NCI-H460 (cell line): ENCODE results near the gene CARD9. TPM values are rescaled to one million over a fixed set of nuclear protein-coding genes. Genes with fewer than 3 reads are reported as not detected.
A peak's percentile ranks its signal among the peaks of the same experiment; 100 is the strongest.
"Not testable (repeated sequence)": the region's sequence is repeated elsewhere in the genome, so short reads cannot be mapped to it uniquely, and the experiment has no call there.

Experiments used
- DNase-seq: peaks from one replicate; pipeline ENCODE4 v3.0.0-alpha.2; 2016; ENCODE audit warnings: low read depth; ENCODE audit errors: extremely low read depth
- polyA plus RNA-seq: library from polyadenylated mRNA; depleted of rRNA; stranded (reverse); fragments of >200 nt; gene quantifications from 2 replicates; pipeline ENCODE4 v1.2.3, GENCODE V29; 2014; cell fraction: nucleus; rRNA removed
- total RNA-seq: library from RNA; depleted of rRNA; stranded (reverse); fragments of >200 nt; shearing (Covaris generic); gene quantifications from 2 replicates; pipeline ENCODE4 v1.2.3, GENCODE V29; 2014; rRNA removed

CARD9 gene, protein sequence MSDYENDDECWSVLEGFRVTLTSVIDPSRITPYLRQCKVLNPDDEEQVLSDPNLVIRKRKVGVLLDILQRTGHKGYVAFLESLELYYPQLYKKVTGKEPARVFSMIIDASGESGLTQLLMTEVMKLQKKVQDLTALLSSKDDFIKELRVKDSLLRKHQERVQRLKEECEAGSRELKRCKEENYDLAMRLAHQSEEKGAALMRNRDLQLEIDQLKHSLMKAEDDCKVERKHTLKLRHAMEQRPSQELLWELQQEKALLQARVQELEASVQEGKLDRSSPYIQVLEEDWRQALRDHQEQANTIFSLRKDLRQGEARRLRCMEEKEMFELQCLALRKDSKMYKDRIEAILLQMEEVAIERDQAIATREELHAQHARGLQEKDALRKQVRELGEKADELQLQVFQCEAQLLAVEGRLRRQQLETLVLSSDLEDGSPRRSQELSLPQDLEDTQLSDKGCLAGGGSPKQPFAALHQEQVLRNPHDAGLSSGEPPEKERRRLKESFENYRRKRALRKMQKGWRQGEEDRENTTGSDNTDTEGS
- 0.22 and 0.32 TPM in 2 replicates for total RNA-seq
- polyA plus RNA-seq: 2.6 and 2.8 TPM in 2 replicates

DNA sequence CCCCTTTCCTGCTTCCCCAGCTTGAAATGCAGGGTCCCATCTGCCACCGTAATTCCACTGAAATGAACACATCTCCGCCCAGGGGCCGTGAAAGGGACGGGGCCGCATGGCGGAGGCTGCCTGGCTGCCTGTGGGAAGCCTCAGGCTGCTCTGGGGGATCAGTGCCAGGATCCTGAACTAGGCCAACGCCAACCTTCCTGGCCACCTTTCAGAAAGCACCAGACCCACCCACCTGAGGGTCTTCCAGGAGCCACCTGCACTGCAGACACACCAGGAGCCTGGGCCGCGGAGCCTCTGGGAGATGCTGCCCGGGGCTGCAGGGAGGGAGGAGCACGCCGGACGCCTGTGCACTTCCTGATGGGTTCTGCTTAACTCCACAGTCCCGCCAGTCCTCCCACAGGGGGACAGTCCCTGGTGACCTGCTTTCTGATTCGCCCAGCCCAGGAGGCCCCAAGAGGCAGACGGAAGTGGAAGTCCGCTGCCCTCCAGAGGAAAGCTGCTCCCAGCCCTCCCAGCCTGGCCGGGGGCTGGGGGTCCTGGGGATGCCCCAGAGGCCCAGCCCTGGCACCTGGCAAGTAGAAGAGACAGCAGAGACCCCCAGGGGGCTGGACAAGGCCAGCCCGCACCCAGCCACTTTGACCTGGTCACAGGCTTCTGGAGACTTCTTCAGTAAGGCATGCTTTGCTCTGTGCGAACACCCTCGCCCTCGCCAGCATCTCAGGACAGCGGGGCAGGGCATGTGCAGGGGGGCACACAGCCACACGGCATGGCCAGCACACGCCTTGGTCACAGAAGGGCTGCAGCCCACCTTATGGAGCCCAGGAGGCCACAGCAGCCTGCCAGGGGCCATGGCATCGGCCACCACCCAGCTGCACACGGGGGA lies at the start of gene CARD9:
Gene CARD9 (minus strand): TSS at position 370 of the 883 bp plus-strand sequence. CDS start 1,591 bp downstream, outside the sequence.
- no peak for DNase-seq

DNA sequence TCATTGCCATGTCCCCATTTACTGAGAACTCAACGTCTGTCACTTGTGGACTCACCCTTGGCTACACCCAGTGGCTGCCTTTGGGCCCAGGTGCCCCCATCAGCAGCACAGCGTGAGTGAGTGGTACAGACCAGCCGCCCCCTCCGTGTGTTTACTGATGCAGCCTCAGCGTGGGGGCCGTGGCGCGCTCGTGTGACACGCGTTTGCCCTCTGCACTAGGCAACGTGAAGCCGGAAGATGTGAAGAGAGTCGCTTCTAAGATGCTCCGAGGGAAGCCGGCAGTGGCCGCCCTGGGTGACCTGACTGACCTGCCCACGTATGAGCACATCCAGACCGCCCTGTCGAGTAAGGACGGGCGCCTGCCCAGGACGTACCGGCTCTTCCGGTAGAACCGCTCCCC lies 49.4 kb upstream of the CARD9 start:
- no peak for DNase-seq

DNA sequence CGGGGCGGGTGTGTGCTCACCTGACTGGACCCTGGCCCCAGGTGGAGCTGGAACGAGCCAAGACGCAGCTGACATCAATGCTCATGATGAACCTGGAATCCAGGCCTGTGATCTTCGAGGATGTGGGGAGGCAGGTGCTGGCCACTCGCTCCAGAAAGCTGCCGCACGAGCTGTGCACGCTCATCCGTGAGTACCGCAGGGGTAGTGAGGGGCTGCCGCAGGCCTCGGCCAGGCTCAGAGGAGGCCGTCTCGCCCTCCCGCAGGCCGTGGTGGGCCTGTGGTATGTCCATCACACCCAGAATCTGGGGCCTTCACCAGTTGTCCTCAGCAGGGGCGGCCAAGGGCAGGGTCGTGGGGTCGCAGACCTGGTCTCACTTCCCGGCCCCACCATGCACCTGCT lies 48.3 kb upstream of the CARD9 start:
- DNase-seq: no peak

DNA sequence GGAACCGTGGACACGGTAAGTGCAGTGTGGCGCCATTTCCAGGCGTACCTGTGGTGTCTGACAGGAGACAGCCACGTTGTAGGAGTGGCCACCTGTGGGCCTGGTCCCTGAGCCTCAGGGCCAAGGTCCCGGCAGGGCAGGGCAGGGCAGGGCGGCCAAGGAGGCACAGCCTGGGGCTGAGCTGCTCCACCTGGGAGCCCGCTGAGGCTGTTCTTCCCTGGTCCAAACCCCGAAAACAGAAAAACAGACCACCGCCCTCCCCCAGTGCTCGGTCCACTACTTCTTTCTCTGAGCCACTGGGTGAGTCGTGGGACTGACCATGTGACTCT lies 45.6 kb upstream of the CARD9 start:
- DNase-seq: no peak

DNA sequence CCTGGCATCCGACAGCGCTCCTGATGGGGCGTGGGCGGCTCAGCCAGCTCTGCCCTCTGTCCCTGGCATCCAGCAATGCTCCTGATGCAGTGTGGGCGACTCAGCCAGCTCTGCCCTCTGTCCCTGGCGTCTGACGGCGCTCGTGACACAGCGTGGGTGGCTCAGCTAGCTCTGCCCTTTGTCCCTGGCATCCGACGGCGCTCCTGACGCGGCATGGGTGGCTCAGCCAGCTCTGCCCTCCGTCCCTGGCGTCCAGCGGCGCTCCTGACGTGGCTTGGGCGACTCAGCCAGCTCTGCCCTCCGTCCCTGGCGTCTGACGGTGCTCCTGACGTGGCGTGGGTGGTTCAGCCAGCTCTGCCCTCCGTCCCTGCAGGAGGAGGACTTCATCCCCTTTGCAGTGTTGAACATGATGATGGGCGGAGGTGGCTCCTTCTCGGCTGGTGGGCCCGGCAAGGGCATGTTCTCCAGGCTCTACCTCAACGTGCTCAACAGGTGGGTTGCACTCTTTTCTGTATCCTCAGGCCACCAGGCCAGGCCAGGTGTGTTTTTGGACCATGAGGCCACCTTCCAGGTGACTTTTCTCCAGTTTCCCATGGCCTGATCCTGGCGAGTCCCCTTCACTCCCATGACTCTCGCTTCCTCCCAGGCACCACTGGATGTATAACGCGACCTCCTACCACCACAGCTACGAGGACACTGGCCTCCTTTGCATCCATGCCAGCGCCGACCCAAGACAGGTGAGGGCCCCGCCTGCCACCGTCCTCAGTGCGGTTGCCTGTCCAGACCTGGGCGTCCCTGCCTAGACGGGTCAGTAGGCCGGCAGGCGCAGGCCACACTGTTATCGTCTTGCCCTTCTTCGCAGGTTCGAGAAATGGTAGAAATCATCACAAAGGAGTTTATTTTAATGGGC lies 45.0 kb upstream of the CARD9 start:
- DNase-seq: no peak

DNA sequence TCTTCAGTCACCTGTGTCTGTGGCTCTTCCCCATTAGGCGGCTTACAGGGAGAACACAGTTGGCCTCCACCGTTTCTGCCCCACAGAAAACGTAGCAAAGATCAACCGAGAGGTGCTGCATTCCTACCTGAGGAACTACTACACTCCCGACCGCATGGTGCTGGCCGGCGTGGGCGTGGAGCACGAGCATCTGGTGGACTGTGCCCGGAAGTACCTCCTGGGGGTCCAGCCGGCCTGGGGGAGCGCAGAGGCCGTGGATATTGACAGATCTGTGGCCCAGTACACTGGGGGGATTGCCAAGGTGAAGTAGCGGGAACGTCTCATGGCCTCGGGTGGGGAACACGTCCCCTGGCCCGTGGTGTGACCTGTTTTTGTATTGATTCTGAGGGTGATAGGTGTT lies 43.4 kb upstream of the CARD9 start:
- DNase-seq: no peak

DNA sequence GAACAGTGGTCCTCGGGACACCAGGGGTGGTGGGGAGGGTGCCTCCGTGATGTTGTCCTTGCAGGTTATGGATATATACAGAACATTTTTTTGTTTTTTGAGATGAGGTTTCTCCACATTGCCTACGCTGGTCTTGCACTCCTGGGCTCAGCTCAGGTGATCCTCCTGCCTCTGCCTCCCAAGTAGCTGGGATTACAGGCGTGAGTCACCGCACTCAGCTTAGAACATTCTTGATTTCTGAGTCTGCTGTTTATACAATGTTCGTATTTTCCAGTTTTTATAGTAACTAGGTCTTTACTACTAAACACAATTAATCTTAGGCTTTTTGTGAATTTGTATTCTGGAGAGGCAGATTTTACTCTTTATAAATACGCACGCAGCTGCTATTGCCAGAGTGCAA lies 43.0 kb upstream of the CARD9 start:
- no peak for DNase-seq

DNA sequence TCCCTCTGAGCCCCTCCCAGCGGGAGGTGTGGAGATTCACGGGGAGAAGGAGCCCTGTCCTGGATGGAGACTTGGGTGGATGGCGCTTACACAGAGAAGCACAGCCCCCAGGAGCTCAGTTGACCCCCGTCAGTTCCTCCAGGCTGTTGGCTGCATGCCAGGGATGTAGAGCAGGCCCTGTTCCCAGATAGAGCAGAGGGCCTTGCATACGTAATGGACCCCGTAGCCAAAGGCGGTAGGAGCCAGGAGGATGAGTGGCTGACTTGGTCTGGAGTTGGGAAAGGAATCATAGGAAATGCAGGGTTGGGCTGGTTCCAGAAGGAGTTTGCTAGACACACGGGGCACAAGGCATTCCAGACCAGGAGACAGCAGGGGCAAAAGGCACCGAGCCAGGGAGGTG lies 39.5 kb upstream of the CARD9 start:
- no peak for DNase-seq

DNA sequence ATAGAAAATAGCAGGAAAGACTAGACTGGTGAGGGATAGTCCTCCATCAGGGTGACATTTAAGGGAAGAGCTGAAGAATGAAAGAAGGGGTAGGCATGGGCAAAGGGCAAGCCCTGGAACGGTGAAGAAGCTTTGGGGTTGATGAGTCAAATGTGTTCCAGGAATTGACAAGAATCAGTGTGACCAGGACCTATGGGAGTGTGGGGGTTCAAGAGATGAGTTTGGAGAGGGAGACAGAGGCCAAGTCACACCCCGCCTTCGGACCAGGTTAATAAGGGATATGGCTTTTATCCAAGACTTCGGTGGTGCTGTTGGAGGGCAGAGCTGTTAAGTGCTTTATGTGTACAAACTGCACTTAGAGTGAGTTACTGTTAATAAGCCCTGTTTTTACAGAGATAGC lies 37.9 kb upstream of the CARD9 start:
- no peak for DNase-seq

DNA sequence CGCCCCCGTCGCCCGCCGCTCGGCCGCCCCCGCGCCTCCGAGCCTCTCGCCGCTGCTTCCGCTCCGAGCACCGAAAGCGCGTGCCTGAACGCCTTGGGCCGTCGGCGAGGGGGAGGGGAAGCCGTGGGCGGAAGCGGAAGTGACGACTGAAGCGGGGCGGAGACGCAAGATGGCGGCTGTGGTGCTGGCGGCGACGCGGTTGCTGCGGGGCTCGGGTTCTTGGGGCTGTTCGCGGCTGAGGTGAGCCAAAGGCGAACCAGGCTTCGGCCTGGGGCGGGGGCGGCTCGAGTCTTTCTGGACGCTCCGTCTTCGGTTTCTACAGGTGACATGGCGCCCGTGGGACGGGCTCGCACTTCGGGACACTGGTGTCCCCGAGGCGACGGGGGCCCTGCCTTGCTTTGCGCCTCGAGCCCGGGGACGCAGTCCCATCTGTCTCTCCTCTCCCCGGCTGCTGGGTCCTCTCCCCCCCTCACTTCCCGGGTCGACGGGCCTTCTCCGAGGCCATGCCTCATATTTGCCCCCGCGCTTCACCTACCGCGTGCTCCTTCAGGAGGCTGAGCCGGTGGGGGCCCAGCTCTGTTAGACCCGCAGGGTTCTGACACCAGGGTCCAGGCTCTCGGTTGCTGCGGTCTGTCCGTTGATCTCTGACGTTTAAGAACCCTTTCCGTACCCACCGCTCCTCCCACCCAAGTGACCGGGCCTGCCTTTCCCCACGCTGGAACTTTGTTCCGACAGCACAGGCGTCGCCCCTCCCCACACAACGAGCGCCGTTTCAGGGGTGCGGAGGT lies 37.2 kb upstream of the CARD9 start, which contains the start of the genes ENTR1 and PMPCA:
Gene ENTR1 (minus strand): TSS at position 115 of the 788 bp plus-strand sequence. CDS start 217 bp downstream, outside the sequence.
Gene PMPCA (plus strand): TSS at position 159 of the 788 bp plus-strand sequence. CDS start 11 bp downstream, at position 170.
- peak; percentile 89 for DNase-seq

DNA sequence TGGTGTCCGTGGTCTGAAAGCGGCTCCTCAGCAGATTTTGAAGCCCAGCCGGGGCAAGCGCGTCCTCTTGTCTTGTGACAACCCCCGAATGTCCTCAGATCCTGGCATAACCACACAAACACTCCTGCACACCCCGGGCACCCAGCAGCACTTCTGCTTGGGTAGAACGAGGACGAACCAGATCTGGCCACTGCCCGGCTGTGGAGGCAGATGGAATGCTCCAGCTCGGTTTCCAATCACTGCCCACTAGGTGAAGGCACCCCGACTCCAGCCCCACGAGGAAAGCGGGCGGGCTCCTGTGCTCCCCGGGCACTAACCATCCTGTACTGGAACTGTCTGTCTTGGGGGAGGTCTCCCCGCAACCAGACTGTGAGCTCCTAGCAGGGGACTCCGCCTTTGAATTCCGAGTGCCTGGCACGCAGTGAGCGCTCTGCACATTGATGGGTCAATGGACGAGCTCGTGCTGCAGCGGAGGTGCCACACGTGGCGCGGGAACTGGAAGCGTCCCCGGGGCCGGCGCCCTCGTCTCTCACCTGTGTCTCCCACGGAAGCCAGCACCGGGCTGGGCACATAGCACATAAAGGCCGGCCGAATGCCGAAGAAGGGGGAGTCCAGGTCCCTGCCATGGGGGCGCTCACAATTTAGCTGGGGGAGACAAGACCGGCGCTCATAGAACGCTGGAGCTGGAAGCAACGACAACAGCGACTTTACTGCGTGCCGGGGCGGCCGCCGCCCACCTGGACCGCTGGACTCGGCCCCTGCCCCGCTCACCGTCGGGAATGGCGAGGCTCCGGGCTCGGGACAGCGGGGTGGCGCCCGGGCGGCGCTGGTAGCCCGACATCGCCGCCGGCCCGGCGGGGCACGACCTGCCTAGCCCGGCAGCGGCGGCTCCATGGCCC lies 36.3 kb upstream of the CARD9 start:
- peak; percentile 13 for DNase-seq

DNA sequence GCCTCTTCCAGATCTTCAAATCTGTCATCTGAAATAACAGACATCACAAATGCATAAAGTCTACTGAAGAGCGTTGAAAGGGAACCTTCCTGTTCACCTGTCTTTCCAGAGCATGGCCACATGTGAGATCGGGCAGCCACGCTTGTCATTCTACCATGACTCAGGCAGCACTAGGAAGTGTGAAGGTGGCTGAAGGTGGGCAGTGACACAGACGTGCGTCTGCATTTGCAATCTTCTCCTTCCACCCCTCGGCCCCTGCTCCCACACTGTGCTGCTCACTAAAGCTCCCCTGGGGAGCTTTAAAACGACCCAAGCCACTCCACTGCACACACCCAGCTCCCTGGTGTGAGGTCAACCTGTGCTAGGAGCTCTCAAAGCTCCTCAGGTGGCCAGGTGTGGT lies 34.4 kb upstream of the CARD9 start:
- DNase-seq: no peak

DNA sequence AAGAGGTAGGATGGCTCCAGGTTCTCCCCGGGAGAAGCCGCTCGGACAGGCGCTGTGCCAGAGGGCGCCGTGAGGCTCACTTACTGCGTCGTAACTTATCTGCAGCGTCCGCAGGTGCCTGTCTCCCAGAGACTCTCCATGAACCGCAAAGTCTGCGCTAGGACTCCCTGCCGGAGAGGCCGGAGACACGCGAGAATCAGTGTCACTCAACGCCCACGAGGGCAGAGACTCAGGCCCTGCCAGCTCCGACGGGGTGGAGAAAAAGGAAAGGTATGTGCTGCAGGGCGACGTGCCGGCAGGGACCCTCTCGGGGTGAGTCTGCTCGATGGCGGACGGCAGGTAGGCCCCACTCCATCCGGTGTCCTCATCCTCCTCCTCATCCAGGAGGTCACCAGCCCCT lies 33.6 kb upstream of the CARD9 start:
- DNase-seq: not testable (repeated sequence)

DNA sequence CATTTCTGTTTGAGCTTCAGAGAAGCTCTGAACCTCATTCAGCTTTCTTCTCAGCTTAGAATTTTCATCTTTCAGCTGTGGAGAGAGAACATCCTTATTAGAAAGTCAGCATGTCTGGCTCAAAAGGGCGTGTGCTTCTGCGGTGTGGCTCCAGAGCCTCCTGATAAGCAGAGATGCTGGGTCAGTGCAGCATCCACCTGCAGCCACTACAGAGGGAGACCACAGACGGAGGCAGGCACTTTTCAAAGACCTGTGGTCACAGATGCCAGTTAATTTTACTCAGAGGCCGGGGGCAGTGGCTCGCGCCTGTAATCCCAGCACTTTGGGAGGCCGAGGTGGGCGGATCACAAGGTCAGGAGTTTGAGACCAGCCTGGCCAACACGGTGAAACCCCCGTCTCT lies 32.4 kb upstream of the CARD9 start:
- DNase-seq: not testable (repeated sequence)

DNA sequence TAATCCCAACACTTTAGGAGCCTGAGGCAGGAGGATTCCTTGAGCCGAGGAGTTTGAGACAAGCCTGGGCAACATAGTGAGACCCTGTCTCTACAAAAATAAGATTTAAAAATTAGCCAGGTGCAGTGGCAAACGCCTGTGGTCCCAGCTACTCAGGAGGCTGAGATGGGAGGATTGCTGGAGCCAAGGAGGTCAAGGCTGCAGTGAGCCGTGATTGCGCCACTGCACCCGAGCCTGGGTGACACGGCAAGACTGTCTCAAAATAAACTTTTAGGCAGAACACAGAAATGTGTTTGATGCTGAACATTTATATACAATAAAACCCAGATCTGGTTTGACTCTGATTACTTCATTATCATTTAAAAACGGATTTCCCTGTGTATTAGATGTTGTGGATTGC lies 32.0 kb upstream of the CARD9 start:
- DNase-seq: no peak

DNA sequence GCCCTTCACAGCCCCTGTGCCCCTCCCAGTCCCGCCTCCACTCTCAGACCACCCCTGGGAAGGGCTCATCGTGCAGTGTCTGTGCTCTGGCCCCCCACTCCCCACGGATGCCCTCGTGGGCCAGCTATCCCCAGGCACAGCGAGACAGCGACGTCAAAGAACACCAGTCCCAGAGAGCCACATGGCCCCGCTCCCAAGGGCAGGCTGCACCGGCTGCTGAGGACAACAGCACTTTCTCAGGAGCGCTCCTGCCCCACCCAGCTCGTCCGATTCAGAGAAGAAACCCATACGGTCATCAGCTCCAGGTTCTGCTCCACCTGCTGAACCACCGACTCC lies 31.3 kb upstream of the CARD9 start:
- no peak for DNase-seq

DNA sequence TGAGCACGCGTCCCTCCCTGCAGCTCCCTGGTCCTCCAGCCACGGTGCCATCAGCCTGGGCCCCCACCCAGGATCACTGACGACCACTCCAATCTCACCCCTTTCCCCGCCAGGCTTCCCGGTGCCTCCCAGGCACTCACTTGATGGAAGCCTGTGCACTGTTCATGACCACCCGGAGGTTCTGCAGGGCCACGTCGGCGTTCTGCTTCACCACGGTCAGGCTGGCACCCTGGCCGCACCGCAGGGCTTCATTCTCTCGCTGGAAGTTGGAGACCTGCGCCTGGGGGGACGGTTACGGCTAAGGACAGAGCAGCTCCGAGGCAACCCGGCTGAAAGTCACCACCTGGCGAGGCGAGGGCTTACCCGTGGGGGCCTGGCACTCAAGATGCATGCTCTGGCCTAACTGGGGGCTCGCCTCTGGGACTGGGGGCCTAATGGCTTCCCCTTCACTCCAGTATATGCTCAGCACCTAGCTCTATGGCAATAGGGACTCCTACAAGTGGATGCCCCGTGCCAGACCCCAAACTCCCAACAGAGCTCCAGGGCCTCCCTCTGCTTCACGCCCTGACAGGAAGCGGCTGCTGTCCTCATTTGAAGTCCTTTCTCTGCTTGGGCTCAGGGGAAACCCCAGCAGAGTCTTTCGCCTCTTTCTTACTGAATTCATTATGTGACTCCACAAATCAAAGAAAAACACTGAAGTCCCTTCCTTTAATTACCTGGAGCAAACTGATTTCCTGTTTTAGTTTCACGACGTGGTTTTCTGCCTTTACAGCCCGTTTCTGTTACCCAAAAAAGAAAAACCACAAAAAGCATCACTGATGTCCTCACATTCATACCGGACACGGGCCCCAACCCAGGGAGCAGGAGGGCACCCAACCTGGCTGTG lies 30.7 kb upstream of the CARD9 start:
- no peak for DNase-seq

DNA sequence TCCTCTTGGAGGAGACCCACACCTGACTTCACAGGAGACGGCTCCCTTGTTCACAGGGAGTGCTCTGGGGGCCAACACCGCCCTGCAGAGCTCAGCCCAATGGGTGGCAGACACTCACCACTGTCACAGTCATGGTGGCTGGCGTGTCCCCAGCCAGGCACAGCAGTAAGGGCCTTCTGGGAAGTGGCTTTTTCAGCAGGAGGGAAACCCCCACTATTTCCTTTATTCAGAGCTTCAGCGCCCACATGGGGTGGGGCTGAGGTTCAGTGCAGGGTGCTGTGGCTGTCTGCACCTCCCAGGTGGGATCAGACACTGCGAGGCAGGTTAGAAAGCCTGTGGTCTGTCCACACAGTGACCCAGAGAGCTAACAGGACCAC lies 30.1 kb upstream of the CARD9 start:
- DNase-seq: no peak
